HepG2 (cell line): ENCODE results near the gene NRG2. TPM values are rescaled to one million over a fixed set of nuclear protein-coding genes. Genes with fewer than 3 reads are reported as not detected.

Experiments
- CREM ChIP-seq, 2 experiments: sonication (generic) in 1 of 2; formaldehyde crosslinking in 1 of 2; IDR thresholded peaks; 2 replicates each; pipeline versions ENCODE4 v1.4.0 to v1.6.1; 2016 to 2020; ENCODE audit warnings: antibody characterized with exemption in 1 of 2, mild to moderate bottlenecking in 1 of 2, missing genetic modification reagents in 1 of 2
- DBP ChIP-seq: sonication (generic); formaldehyde crosslinking; IDR thresholded peaks from 2 replicates; pipeline ENCODE4 v1.4.0; 2020; ENCODE audit warnings: missing genetic modification reagents; ENCODE audit errors: not compliant biosample characterization
- HOMEZ ChIP-seq: IDR thresholded peaks from 2 replicates; pipeline ENCODE4 v1.6.1; 2016; ENCODE audit warnings: low read depth
- KLF6 ChIP-seq: IDR thresholded peaks from 2 replicates; pipeline ENCODE4 v1.8.0; 2016; ENCODE audit warnings: missing biosample characterization, missing genetic modification reagents
- MED1 ChIP-seq: sonication (generic); formaldehyde crosslinking; IDR thresholded peaks from 2 replicates; pipeline ENCODE4 v1.4.0; 2020; ENCODE audit warnings: missing genetic modification reagents
- MTERF4 ChIP-seq: sonication (generic); formaldehyde crosslinking; IDR thresholded peaks from 2 replicates; pipeline ENCODE4 v1.8.0; 2023; ENCODE audit warnings: mild to moderate bottlenecking, missing genetic modification reagents
- PHF8 ChIP-seq: sonication (generic); formaldehyde crosslinking; IDR thresholded peaks from 2 replicates; pipeline ENCODE4 v1.5.0; 2020; ENCODE audit warnings: missing genetic modification reagents
- ZNF180 ChIP-seq: sonication (generic); formaldehyde crosslinking; IDR thresholded peaks from 2 replicates; pipeline ENCODE4 v1.4.0; 2020; ENCODE audit warnings: low read depth, missing genetic modification reagents, borderline replicate concordance
- ZNF251 ChIP-seq: sonication (generic); formaldehyde crosslinking; IDR thresholded peaks from 2 replicates; pipeline ENCODE4 v1.9.0; 2021; ENCODE audit warnings: mild to moderate bottlenecking, missing genetic modification reagents
- ZNF639 ChIP-seq: conservative IDR thresholded peaks from 2 replicates; pipeline ENCODE4 v1.6.1; 2018; ENCODE audit warnings: missing genetic modification reagents
- ZNF784 ChIP-seq: sonication (generic); formaldehyde crosslinking; IDR thresholded peaks from 2 replicates; pipeline ENCODE4 v1.5.1; 2020; ENCODE audit warnings: missing genetic modification reagents, mild to moderate bottlenecking, borderline replicate concordance
- ZXDC ChIP-seq: sonication (generic); formaldehyde crosslinking; IDR thresholded peaks from 2 replicates; pipeline ENCODE4 v1.5.0; 2020; ENCODE audit warnings: mild to moderate bottlenecking, missing genetic modification reagents
- polyA plus RNA-seq, 8 experiments: library from polyadenylated mRNA; depleted of rRNA in 3 of 8; stranded (reverse) in 7 of 8; unstranded in 1 of 8; fragments of >200 nt; fragmentation: Illumina TruSeq in 4 of 8; extraction: Trizol in 4 of 8; gene quantifications; 2 replicates each; pipeline versions ENCODE4 v1.2.1 to v1.2.3, GENCODE V29; 2011 to 2016; ENCODE audit warnings: low read depth in 4 of 8, missing spikeins in 1 of 8, mixed read lengths in 1 of 8; ENCODE audit not compliant: insufficient read depth in 1 of 8
- total RNA-seq, 5 experiments: library from RNA; depleted of rRNA; stranded (reverse); fragments of >200 nt; fragmentation: Illumina TruSeq; extraction: Trizol; gene quantifications; 2 replicates each; pipeline ENCODE4 v1.2.3, GENCODE V29; 2016; ENCODE audit warnings: low read depth in 1 of 5

The NRG2 gene
- total and polyA plus RNA-seq, 2 of the 13 experiments (the other 11 are each of a cell fraction or from before 2014, with no cell fraction given), result not detected

- TF ChIP-seq MTERF4, result no peak
- TF ChIP-seq PHF8, result no peak
- TF ChIP-seq ZNF639 (CRISPR knock-in tag), result no peak
- no peak for TF ChIP-seq MED1
- no peak for TF ChIP-seq ZNF251 (CRISPR knock-in tag)
- TF ChIP-seq CREM (IDR thresholded peaks at IDR 0.05), result no peak
- TF ChIP-seq CREM (CRISPR knock-in tag; IDR thresholded peaks at IDR 0.05), result no peak
- no peak for TF ChIP-seq DBP (CRISPR knock-in tag)
- TF ChIP-seq ZXDC (CRISPR knock-in tag), result no peak
- no peak for TF ChIP-seq ZNF180
- TF ChIP-seq ZNF784 (CRISPR knock-in tag), result no peak
- no peak for TF ChIP-seq KLF6 (CRISPR knock-in tag)
- TF ChIP-seq HOMEZ (CRISPR knock-in tag), result no peak
Observed at GRCh38 chr5:139852696-139853095, 190.4 kb downstream of the NRG2 start (continued).
